Panc1 (cell line): Measurements from ENCODE around the gene RAI14. TPM values are rescaled to one million over a fixed set of nuclear protein-coding genes. Genes with fewer than 3 reads are reported as not detected.

Source experiments
- ATAC-seq: fragments of 200-7000 bp; cut with Tn5 transposase; 2 replicates; pipeline ENCODE4 v1.9.1; 2020; ENCODE audit warnings: mild to moderate bottlenecking, moderate library complexity
- BruUV-seq: library from RNA; stranded (reverse); fragments of 400-500 nt; replicated peaks from 2 replicates; lab custom pipeline; 2021; lab: Mats Ljungman, UMichigan
- CTCF ChIA-PET: fragments of 300-600 bp; sonication (Branson Sonifier 250); formaldehyde crosslinking; loops from one replicate; lab custom pipeline; 2022; ENCODE audit warnings: antibody characterized with exemption; lab: Charles Lee
- POLR2A ChIA-PET: fragments of 300-600 bp; sonication (Branson Sonifier 250); formaldehyde crosslinking; loops from one replicate; lab custom pipeline; 2022; ENCODE audit warnings: antibody characterized with exemption; lab: Charles Lee
- DNase-seq: peaks from one replicate; pipeline ENCODE4 v3.0.0-alpha.2; 2010; ENCODE audit warnings: low read depth, low spot score
- H3K27ac ChIP-seq: 2 replicates; pipeline ENCODE4 v1.5.1; 2011; ENCODE audit warnings: mild to moderate bottlenecking, low read length, inconsistent platforms
- H3K27me3 ChIP-seq: fragments of 200-500 bp; sonication (Bioruptor generic); 2 replicates; pipeline ENCODE4 v1.6.0; 2014; ENCODE audit warnings: low read length, inconsistent platforms; ENCODE audit not compliant: control insufficient read depth, insufficient read depth
- H3K36me3 ChIP-seq: fragments of 200-500 bp; sonication (Bioruptor generic); 2 replicates; pipeline ENCODE4 v1.5.1; 2014; ENCODE audit warnings: inconsistent platforms, mild to moderate bottlenecking, low read length, moderate library complexity; ENCODE audit not compliant: control insufficient read depth, insufficient read depth
- H3K4me1 ChIP-seq: 2 replicates; pipeline ENCODE4 v1.5.1; 2011; ENCODE audit warnings: inconsistent platforms, mild to moderate bottlenecking, low read length, moderate library complexity; ENCODE audit not compliant: control insufficient read depth, insufficient read depth
- H3K4me3 ChIP-seq, 2 experiments: 2 replicates each; pipeline ENCODE4 v1.5.1; 2011 to 2012; ENCODE audit warnings: low read depth in 2 of 2, low read length in 2 of 2, mild to moderate bottlenecking in 2 of 2, inconsistent platforms in 1 of 2, moderate library complexity in 1 of 2
- H3K9me3 ChIP-seq: fragments of 200-500 bp; sonication (Bioruptor generic); 2 replicates; pipeline ENCODE4 v1.5.1; 2014; ENCODE audit warnings: low read depth, mild to moderate bottlenecking, inconsistent platforms, low read length, moderate library complexity; ENCODE audit not compliant: control insufficient read depth, insufficient read depth
- POLR2AphosphoS5 ChIP-seq: IDR thresholded peaks from 2 replicates; pipeline ENCODE4 v1.6.1; 2012; ENCODE audit warnings: mild to moderate bottlenecking, low read depth, low read length, moderate library complexity
- SIN3A ChIP-seq: IDR thresholded peaks from 2 replicates; pipeline ENCODE4 v1.6.1; 2012; ENCODE audit warnings: low read depth, mild to moderate bottlenecking, low read length, moderate library complexity, borderline replicate concordance; ENCODE audit not compliant: insufficient read depth
- TCF7L2 ChIP-seq: IDR thresholded peaks from 2 replicates; pipeline ENCODE4 v1.6.1; 2011; ENCODE audit warnings: mild to moderate bottlenecking, low read depth, low read length, inconsistent platforms
- in situ Hi-C: cut with HindIII; loops from 2 replicates; pipeline ENCODE4 v1.10.0; 2016; ENCODE audit warnings: low sequenced_read_pairs, low pct_unique_long_range_greater_than_20kb
- intact Hi-C: fragments of 100-400 bp; cut with micrococcal nuclease; formaldehyde crosslinking; loops from one replicate; pipeline ENCODE4 v1.10.0; 2022; ENCODE audit not compliant: unreplicated experiment
- total RNA-seq: library from RNA; stranded (reverse); gene quantifications from one replicate; pipeline ENCODE4 v1.2.1, GENCODE V29; 2021; ENCODE audit not compliant: unreplicated experiment
- TF ChIP-seq, protein P1 (sequence below), 2 experiments: IDR thresholded peaks; 2 replicates each; pipeline ENCODE4 v1.6.1; 2011 to 2012; ENCODE audit warnings: low read depth in 2 of 2, control low read depth in 1 of 2, low read length in 1 of 2, mild to moderate bottlenecking in 1 of 2, moderate library complexity in 1 of 2; ENCODE audit not compliant: insufficient read depth in 1 of 2
- TF ChIP-seq, protein P2 (sequence below): fragments of 450-650 bp; IDR thresholded peaks from 2 replicates; pipeline ENCODE4 v1.5.1; 2017; ENCODE audit warnings: mild to moderate bottlenecking

Gene RAI14
- total RNA-seq, 1 experiment from 2014 or later, result 18.5 TPM

DNA sequence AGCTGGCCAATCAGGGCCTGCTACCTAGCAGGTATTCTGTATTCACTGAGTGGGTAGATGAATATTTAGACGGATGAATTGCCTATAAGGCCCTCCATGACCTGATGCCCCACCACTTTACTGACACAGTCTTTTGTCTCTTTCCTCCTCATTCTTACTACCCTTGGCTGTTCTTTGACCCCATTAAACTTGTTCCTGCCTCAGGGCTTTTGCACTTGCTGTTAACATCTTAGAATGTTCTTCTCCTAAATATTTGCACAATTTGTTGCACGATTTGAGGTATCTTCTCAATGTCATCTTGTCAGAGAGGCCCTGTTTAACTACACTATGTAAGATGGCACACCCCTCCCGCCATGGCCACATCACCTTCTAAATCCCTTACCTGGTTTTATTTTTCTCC, 179.5 kb downstream of the RAI14 start:
- H3K4me1 ChIP-seq, result no peaks in the 10 kb centered on the region
- H3K9me3 ChIP-seq, result no peaks in the 10 kb centered on the region
- POLR2A ChIA-PET, result no interaction called here
- ATAC-seq, result no peak
- TF ChIP-seq SIN3A (no peak), POLR2AphosphoS5 (no peak), TCF7L2 (no peak)
- TF ChIP-seq, protein P1, sequence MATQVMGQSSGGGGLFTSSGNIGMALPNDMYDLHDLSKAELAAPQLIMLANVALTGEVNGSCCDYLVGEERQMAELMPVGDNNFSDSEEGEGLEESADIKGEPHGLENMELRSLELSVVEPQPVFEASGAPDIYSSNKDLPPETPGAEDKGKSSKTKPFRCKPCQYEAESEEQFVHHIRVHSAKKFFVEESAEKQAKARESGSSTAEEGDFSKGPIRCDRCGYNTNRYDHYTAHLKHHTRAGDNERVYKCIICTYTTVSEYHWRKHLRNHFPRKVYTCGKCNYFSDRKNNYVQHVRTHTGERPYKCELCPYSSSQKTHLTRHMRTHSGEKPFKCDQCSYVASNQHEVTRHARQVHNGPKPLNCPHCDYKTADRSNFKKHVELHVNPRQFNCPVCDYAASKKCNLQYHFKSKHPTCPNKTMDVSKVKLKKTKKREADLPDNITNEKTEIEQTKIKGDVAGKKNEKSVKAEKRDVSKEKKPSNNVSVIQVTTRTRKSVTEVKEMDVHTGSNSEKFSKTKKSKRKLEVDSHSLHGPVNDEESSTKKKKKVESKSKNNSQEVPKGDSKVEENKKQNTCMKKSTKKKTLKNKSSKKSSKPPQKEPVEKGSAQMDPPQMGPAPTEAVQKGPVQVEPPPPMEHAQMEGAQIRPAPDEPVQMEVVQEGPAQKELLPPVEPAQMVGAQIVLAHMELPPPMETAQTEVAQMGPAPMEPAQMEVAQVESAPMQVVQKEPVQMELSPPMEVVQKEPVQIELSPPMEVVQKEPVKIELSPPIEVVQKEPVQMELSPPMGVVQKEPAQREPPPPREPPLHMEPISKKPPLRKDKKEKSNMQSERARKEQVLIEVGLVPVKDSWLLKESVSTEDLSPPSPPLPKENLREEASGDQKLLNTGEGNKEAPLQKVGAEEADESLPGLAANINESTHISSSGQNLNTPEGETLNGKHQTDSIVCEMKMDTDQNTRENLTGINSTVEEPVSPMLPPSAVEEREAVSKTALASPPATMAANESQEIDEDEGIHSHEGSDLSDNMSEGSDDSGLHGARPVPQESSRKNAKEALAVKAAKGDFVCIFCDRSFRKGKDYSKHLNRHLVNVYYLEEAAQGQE (IDR thresholded peaks at IDR 0.05; ENCODE audit: insufficient read depth in 1 of 2, low read depth in 2 of 2, low read length in 1 of 2), result no peak
- TF ChIP-seq, protein P2, sequence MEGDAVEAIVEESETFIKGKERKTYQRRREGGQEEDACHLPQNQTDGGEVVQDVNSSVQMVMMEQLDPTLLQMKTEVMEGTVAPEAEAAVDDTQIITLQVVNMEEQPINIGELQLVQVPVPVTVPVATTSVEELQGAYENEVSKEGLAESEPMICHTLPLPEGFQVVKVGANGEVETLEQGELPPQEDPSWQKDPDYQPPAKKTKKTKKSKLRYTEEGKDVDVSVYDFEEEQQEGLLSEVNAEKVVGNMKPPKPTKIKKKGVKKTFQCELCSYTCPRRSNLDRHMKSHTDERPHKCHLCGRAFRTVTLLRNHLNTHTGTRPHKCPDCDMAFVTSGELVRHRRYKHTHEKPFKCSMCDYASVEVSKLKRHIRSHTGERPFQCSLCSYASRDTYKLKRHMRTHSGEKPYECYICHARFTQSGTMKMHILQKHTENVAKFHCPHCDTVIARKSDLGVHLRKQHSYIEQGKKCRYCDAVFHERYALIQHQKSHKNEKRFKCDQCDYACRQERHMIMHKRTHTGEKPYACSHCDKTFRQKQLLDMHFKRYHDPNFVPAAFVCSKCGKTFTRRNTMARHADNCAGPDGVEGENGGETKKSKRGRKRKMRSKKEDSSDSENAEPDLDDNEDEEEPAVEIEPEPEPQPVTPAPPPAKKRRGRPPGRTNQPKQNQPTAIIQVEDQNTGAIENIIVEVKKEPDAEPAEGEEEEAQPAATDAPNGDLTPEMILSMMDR, result no peak
- intact Hi-C loops, result no loop called here
- no peaks in the 10 kb centered on the region for H3K36me3 ChIP-seq
- in situ Hi-C loops, result no loop called here
- DNase-seq, result no peak
- no peaks in the 10 kb centered on the region for H3K27me3 ChIP-seq
- CTCF ChIA-PET, result no interaction called here
- BruUV-seq, result no TSS peak
- no peak overlapping the region for H3K27ac ChIP-seq
- no peak overlapping the region for H3K4me3 ChIP-seq

GRCh38 chr5:34838785-34839714, 182.9 kb downstream of the RAI14 start, which contains the start of gene TTC23L:
TSS of gene TTC23L (plus strand) at chr5:34839164. CDS start at chr5:34840672, 1,508 bp downstream.
- Histone ChIP-seq H3K27me3 (no peaks in the 10 kb centered on the region), H3K4me3 (peak within 1 kb of the TSS; percentile 74 to 91), H3K4me1 (no peaks in the 10 kb centered on the region), H3K9me3 (no peaks in the 10 kb centered on the region), H3K36me3 (no peaks in the 10 kb centered on the region), H3K27ac (peak within 1 kb of the TSS; percentile 80)
- peak; percentile 69 for DNase-seq
- no TSS peak for BruUV-seq
- ChIA-PET POLR2A (interaction anchor here (0.5 to 1.0 kb wide), 3 partner anchors 12 to 65 kb away, joined by 3 to 6 read pairs (median 5); no protein-coding TSS in a partner anchor), CTCF (no interaction called here)
- intact Hi-C loops (no loop called here), in situ Hi-C loops (no loop called here)
- ATAC-seq, result peak; percentile 98
- TF ChIP-seq, protein P2, result no peak
- TF ChIP-seq POLR2AphosphoS5, result peak; percentile 46; the same call in 1 of the 2 replicates
- TF ChIP-seq SIN3A, result peak; percentile 98
- TF ChIP-seq, protein P1 (IDR thresholded peaks at IDR 0.05; ENCODE audit: insufficient read depth in 1 of 2, low read depth in 2 of 2, low read length in 1 of 2), result no peak
- TF ChIP-seq TCF7L2, result peak; percentile 55; the same call in 1 of the 2 replicates
